Measurements from ENCODE around the gene ICA1. TPM values are rescaled to one million over a fixed set of nuclear protein-coding genes. Genes with fewer than 3 reads are reported as not detected.

Gene ICA1
- total RNA-seq, 1 experiment from 2014 or later: 28.8 TPM

- WGBS (ENCODE audit: extremely low coverage, insufficient read length, low lambda C conversion rate): no CpG with 5 or more reads among the region's 1 CpG
- H2BK5ac ChIP-seq (ENCODE audit: insufficient read length, low read length): no peak overlapping the region
- no peak overlapping the region for H3K4me2 ChIP-seq (ENCODE audit: insufficient read depth, insufficient read length, low read length)
- H2AFZ ChIP-seq (ENCODE audit: low read length): no peak overlapping the region
- no peaks in the 10 kb centered on the region; the same call in 1 of the 2 replicates for H3K4me1 ChIP-seq (ENCODE audit: insufficient read depth, low read length)
- Mint-ChIP-seq H3K27me3 (ENCODE audit: low read depth) (no peaks in the 10 kb centered on the region), H3K4me1 (peaks cover 12 to 21% of the 10 kb centered on the region in 2 experiments), H3K9me3 (no peaks in the 10 kb centered on the region), H3K27ac (no peak overlapping the region), H3K4me3 (no peak overlapping the region), H3K36me3 (ENCODE audit: insufficient read depth in 1 of 3, low read depth in 3 of 3) (no peaks in the 10 kb centered on the region)
- no peak overlapping the region for H3T11ph ChIP-seq (ENCODE audit: low read length)
- H3K27me3 ChIP-seq (ENCODE audit: insufficient read depth, low read length): no peaks in the 10 kb centered on the region
- no peak overlapping the region for H3K56ac ChIP-seq (ENCODE audit: insufficient read length, low read depth, low read length)
- no peak overlapping the region for H2BK15ac ChIP-seq (ENCODE audit: low read depth, low read length)
- H3K79me2 ChIP-seq (ENCODE audit: insufficient read depth, low read length): no peaks in the 10 kb centered on the region
- no peak overlapping the region for H2BK12ac ChIP-seq (ENCODE audit: insufficient read length, low read depth, low read length)
- no peak overlapping the region for H3K27ac ChIP-seq (ENCODE audit: insufficient read length, low read depth, low read length)
- H2AK5ac ChIP-seq (ENCODE audit: insufficient read length, low read length): no peak overlapping the region
- no peak overlapping the region for H3K23ac ChIP-seq (ENCODE audit: insufficient read length, low read depth, low read length)
- H4K5ac ChIP-seq (ENCODE audit: insufficient read length, low read depth, low read length): no peak overlapping the region
- no peaks in the 10 kb centered on the region for H3K23me2 ChIP-seq (ENCODE audit: insufficient read length, low read depth, low read length, poor library complexity, severe bottlenecking)
- H3K4ac ChIP-seq (ENCODE audit: low read depth, low read length): no peak overlapping the region
- no peak for DNase-seq
- no peak overlapping the region for H3K9ac ChIP-seq (ENCODE audit: extremely low read depth, insufficient read length, low read length)
- no peak overlapping the region for H4K91ac ChIP-seq (ENCODE audit: insufficient read length, low read depth, low read length)
- H3K14ac ChIP-seq (ENCODE audit: insufficient read depth, low read length): no peak overlapping the region
- H4K8ac ChIP-seq (replicated peaks; ENCODE audit: insufficient read length, low read depth, low read length): no peak overlapping the region
- no peak overlapping the region for H2BK20ac ChIP-seq (ENCODE audit: low read depth, low read length, poor library complexity, severe bottlenecking)
- H3K18ac ChIP-seq (ENCODE audit: insufficient read length, low read depth, low read length): no peak overlapping the region
- no peaks in the 10 kb centered on the region for H4K20me1 ChIP-seq (ENCODE audit: control insufficient read depth, insufficient read depth, insufficient read length)
- TF ChIP-seq CTCF (conservative IDR thresholded peaks at IDR 0.05): no peak
- H3K79me1 ChIP-seq (ENCODE audit: insufficient read depth, low read depth, low read length, poor library complexity, severe bottlenecking): no peaks in the 10 kb centered on the region
- H2BK120ac ChIP-seq (ENCODE audit: low read depth, low read length, poor library complexity, severe bottlenecking): no peak overlapping the region
- H3K9me3 ChIP-seq (ENCODE audit: control insufficient read depth, low read depth, low read length): no peaks in the 10 kb centered on the region
These were observed 92.8 kb downstream of the ICA1 start for GRCh38 chr7:8169171-8169570.

All from H9 (cell line).